KOPT-K1 (cell line): ENCODE measurements around the gene PSD4.
A peak's percentile ranks its signal among the peaks of the same experiment; 100 is the strongest.

Source experiments
- H3K27ac ChIP-seq: fragments of 200-600 bp; sonication (generic); 2 replicates; pipeline ENCODE4 v1.5.1; 2016; ENCODE audit warnings: antibody characterized with exemption, mild to moderate bottlenecking, low read depth, low read length; ENCODE audit not compliant: poor library complexity, severe bottlenecking
- H3K36me3 ChIP-seq: fragments of 200-600 bp; sonication (generic); 2 replicates; pipeline ENCODE4 v1.5.1; 2017; ENCODE audit warnings: antibody characterized with exemption, mild to moderate bottlenecking, low read length, moderate library complexity; ENCODE audit not compliant: insufficient read depth
- H3K9me3 ChIP-seq: fragments of 200-600 bp; sonication (generic); 2 replicates; pipeline ENCODE4 v1.5.1; 2017; ENCODE audit warnings: antibody characterized with exemption, low read length, mild to moderate bottlenecking; ENCODE audit not compliant: insufficient read depth, poor library complexity, severe bottlenecking

The PSD4 gene

GRCh38 chr2:113224647-113225236 lies 51.0 kb downstream of the PSD4 start:
- Histone ChIP-seq H3K27ac (no peak overlapping the region), H3K36me3 (no peaks in the 10 kb centered on the region), H3K9me3 (no peaks in the 10 kb centered on the region)

- H3K27ac ChIP-seq: no peak overlapping the region
- no peaks in the 10 kb centered on the region for H3K9me3 ChIP-seq
- no peaks in the 10 kb centered on the region for H3K36me3 ChIP-seq
These were observed 51.8 kb downstream of the PSD4 start for GRCh38 chr2:113225263-113226259.

GRCh38 chr2:113226462-113226861 lies 52.7 kb downstream of the PSD4 start:
- Histone ChIP-seq H3K9me3 (no peaks in the 10 kb centered on the region), H3K36me3 (no peaks in the 10 kb centered on the region), H3K27ac (no peak overlapping the region)

DNA sequence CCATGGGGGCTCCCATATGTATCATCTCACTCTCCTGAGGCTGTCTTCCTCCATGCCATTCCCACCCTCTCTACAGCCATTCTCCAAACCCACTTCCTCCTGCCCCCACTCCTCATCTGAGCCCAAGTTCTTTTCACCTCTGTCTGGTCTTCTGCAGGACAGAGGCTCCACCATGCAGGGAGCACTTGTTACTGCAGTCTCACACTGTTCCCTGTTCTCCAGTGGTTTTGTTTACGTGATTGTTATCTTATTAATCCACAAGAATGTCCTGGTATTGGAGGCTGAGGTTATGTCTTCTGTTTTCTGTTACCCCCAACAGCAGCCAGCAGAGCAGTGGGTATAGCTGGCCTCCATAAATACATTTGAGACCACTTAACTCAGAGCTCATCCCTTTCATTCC lies 53.5 kb downstream of the PSD4 start:
- no peaks in the 10 kb centered on the region for H3K36me3 ChIP-seq
- no peaks in the 10 kb centered on the region for H3K9me3 ChIP-seq

DNA sequence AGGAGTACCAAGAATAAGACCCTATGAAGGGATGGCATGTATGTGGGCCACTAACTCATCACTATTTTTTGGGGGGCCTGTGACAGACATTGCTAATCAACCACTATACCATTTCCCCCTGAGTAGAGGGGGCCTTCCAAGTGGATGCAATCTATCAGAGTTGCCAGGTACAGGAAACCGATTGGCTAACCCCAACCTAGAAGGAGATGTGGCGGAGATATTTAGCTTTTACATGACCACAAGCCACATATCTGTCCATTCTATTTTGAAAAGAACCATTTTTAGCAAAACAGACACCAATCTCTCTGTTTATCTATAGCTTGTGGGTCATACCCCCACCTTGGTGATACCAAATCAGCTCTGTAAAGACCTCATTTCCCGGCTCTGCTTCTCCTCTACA lies 53.9 kb downstream of the PSD4 start:
- H3K27ac ChIP-seq: no peak overlapping the region
- H3K36me3 ChIP-seq: no peaks in the 10 kb centered on the region
- no peaks in the 10 kb centered on the region for H3K9me3 ChIP-seq

More for the DNA sequence above, 53.5 kb downstream of the PSD4 start:
- H3K27ac ChIP-seq: no peak overlapping the region

GRCh38 chr2:113228351-113228750 lies 54.6 kb downstream of the PSD4 start:
- Histone ChIP-seq H3K9me3 (no peaks in the 10 kb centered on the region), H3K27ac (no peak overlapping the region), H3K36me3 (no peaks in the 10 kb centered on the region)

- Histone ChIP-seq H3K9me3 (no peaks in the 10 kb centered on the region), H3K36me3 (no peaks in the 10 kb centered on the region), H3K27ac (no peak overlapping the region)
These were observed 55.4 kb downstream of the PSD4 start for GRCh38 chr2:113228991-113229716.

GRCh38 chr2:113229795-113230194 lies 56.0 kb downstream of the PSD4 start:
- H3K36me3 ChIP-seq: no peaks in the 10 kb centered on the region
- no peak overlapping the region for H3K27ac ChIP-seq
- H3K9me3 ChIP-seq: no peaks in the 10 kb centered on the region

DNA sequence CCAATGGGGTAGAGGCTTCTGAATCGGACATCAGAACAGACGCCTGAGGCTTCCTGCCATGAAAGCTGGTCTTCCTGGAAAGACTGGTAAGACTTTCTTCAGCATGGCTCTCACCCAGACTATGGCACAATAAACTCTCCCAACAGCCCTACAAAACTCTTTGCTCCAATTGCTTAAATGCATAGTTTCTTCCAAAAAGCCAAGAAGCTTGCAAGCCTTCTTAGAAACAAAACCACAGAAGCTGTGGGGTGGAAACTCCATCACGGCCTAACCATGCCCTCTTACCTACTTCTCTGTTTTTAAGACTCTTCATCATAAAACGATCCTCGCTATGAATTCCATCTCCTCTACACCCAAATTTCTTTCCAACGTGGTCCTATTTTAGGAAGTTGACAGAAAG lies 56.8 kb downstream of the PSD4 start:
- Histone ChIP-seq H3K9me3 (no peaks in the 10 kb centered on the region), H3K27ac (no peak overlapping the region), H3K36me3 (no peaks in the 10 kb centered on the region)

GRCh38 chr2:113231064-113231463 lies 57.3 kb downstream of the PSD4 start:
- Histone ChIP-seq H3K36me3 (no peaks in the 10 kb centered on the region), H3K27ac (no peak overlapping the region), H3K9me3 (no peaks in the 10 kb centered on the region)

DNA sequence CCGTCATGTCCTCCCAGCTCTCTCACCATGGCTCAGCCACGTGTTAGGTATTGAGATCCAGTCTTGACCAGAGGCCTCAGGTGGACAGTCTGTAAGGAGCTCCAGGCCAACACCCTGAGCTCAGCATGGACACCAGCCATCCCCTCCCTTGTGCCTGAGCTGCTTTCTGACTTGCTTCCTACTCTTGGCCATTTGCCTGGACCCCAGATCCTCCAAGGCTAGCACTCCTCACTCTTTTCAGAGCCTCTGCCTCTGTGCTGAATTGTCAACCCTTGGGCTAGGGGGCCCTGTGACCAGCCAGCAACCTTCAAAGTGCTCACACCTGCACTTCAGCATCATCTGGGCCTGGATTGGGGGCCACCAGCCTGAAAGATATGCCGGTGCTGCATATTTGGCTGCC lies 58.4 kb downstream of the PSD4 start:
- peaks cover 6% of the 10 kb centered on the region for H3K36me3 ChIP-seq
- H3K9me3 ChIP-seq: no peaks in the 10 kb centered on the region
- H3K27ac ChIP-seq: no peak overlapping the region

DNA sequence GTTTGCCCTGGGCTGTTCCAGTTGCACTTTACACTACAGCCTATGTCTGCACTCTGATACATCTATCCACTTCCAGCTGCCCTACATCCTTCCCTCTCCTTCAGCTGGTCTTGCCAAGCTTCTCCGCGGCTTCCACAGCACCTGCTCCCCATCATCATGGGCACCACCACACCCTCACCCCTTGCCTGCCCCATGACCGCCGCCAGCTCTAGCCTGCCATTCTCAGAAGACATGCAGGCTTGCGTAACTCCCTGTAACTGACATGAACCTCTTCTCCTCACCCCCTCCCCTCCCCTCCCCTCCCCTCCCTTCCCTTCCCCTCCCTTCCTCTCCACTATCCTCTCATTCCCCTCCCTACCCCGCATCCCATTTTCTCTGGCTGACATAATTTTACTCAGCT lies 59.0 kb downstream of the PSD4 start:
- H3K27ac ChIP-seq: no peak overlapping the region
- H3K9me3 ChIP-seq: no peaks in the 10 kb centered on the region
- peaks cover 12% of the 10 kb centered on the region for H3K36me3 ChIP-seq

DNA sequence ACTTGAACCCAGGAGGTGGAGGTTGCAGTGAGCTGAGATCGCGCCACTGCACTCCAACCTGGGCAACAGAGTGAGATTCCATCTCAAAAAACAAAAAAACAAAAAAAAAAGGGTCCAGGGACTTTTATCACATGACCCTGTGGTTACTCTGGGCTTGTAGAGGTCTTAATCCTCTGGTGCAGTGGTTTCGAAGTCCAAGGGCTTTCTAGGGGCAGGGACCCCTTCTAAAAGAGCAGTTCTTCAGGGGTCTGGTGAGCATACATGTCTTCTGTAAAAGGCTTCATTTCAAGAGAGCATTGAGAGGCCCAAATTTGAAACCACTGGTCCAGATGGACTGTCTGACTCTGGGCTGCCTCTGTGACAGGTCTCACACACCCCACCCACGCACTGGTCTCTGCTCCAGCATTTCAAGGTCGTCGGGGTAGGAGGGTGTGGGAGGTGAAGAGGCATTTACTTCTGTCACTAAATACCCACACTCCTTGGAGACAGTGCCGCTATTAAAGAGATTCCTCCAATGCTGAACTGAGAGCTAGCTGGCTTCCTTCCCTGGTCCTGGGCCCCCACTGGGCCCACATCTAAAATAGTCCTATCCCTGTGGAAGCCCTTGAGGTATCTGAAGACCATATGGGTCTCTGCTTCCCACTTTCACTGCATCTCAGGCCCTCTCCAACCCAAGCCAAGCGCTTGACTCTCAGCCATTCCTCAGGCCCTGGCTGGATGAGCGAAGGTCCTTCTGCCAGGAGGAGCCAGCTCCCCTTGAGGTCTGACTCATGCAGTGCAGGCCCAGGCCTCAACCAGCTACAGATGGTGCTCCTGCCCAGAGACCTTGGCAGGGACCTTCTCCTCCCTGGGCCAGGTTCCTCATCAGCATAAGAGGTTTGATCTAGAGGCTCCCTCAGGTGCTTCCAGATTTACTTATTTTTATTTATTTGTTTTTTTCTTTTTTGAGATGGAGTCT lies 60.1 kb downstream of the PSD4 start:
- peaks cover 23% of the 10 kb centered on the region for H3K36me3 ChIP-seq
- H3K27ac ChIP-seq: no peak overlapping the region
- H3K9me3 ChIP-seq: no peaks in the 10 kb centered on the region

DNA sequence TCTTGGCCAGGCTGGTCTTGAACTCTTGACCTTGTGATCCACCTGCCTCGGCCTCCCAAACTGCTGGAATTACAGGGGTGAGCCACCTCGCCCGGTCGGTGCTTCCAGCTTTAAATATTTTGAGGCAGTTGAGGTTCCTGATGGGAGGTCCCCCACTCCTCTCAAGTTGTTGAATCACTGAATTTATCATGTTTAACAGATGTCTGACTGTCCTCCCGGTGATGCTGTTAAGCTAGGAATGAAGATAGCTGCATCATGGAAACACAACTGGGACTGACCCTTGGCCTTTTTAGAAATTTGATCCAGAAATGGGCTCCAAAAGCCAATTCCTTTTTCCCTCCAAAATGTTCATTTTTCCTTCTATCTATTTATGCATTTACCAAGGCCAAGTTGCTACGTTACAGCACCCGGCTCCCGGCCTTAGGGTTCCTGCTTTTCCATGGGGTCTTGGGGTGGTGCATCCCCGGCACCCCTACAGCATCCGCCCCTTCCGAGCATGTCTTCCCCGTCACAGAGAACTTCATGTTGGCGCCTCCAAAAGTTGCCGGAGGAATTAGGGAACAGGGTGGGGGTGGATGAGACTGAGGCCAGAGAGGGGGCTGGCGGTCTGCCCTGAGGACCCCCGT lies 61.1 kb downstream of the PSD4 start:
- H3K9me3 ChIP-seq: no peaks in the 10 kb centered on the region
- peaks cover 33% of the 10 kb centered on the region for H3K36me3 ChIP-seq
- H3K27ac ChIP-seq: peak overlapping the region; percentile 85
